ENCODE results near the gene TMEM183A.

Gene TMEM183A

GRCh38 chr1:203073469-203073868 is 66.3 kb downstream of the TMEM183A start:
- no peak for DNase-seq
